Neural progenitor cell (in vitro differentiated cells): ENCODE results near the gene SAP30L. TPM values are rescaled to one million over a fixed set of nuclear protein-coding genes. Genes with fewer than 3 reads are reported as not detected.

ENCODE experiments used
- DNase-seq: peaks from one replicate; pipeline ENCODE4 v3.0.0-alpha.2; 2016; ENCODE audit warnings: low spot score
- H2AFZ ChIP-seq: fragments of 200-600 bp; sonication (generic); replicated peaks from 2 replicates; pipeline ENCODE4 v1.6.1; 2016; ENCODE audit warnings: antibody characterized with exemption
- H3F3A ChIP-seq: fragments of 200-600 bp; sonication (generic); 2 replicates; pipeline ENCODE4 v1.6.1; 2016; ENCODE audit warnings: antibody characterized with exemption, low read depth
- H3K27ac ChIP-seq: fragments of 200-600 bp; sonication (generic); 2 replicates; pipeline ENCODE4 v1.5.1; 2016; ENCODE audit warnings: mild to moderate bottlenecking
- H3K27me3 ChIP-seq: fragments of 200-600 bp; sonication (generic); 2 replicates; pipeline ENCODE4 v1.6.1; 2016; ENCODE audit warnings: mild to moderate bottlenecking, moderate library complexity
- H3K36me3 ChIP-seq: fragments of 200-600 bp; sonication (generic); 2 replicates; pipeline ENCODE4 v1.5.1; 2016
- H3K4me1 ChIP-seq: fragments of 200-600 bp; sonication (generic); 2 replicates; pipeline ENCODE4 v1.6.1; 2016; ENCODE audit warnings: mixed run types
- H3K4me2 ChIP-seq: fragments of 200-600 bp; sonication (generic); 2 replicates; pipeline ENCODE4 v1.6.1; 2016
- H3K4me3 ChIP-seq: fragments of 200-600 bp; sonication (generic); 2 replicates; pipeline ENCODE4 v1.5.1; 2016
- H3K79me2 ChIP-seq: fragments of 200-600 bp; sonication (generic); 2 replicates; pipeline ENCODE4 v1.6.1; 2016; ENCODE audit warnings: low read depth
- H3K9ac ChIP-seq: fragments of 200-600 bp; sonication (generic); 2 replicates; pipeline ENCODE4 v1.6.1; 2016
- H3K9me3 ChIP-seq: fragments of 200-600 bp; sonication (generic); 2 replicates; pipeline ENCODE4 v1.5.1; 2016; ENCODE audit warnings: low read depth
- H4K20me1 ChIP-seq: fragments of 200-600 bp; sonication (generic); 2 replicates; pipeline ENCODE4 v1.6.1; 2016; ENCODE audit warnings: low read depth
- H3K27ac Mint-ChIP-seq: 3 replicates; pipeline ENCODE4 v1.8.0; 2021; ENCODE audit warnings: mixed read lengths
- H3K27me3 Mint-ChIP-seq: 2 replicates; pipeline ENCODE4 v1.8.0; 2022; ENCODE audit warnings: low read depth, mild to moderate bottlenecking, inconsistent platforms, moderate library complexity, mixed read lengths; ENCODE audit not compliant: insufficient read depth
- H3K36me3 Mint-ChIP-seq: 3 replicates; pipeline ENCODE4 v1.8.0; 2021; ENCODE audit warnings: mixed read lengths
- H3K4me1 Mint-ChIP-seq: 3 replicates; pipeline ENCODE4 v1.8.0; 2021; ENCODE audit warnings: mixed read lengths
- H3K4me3 Mint-ChIP-seq: 3 replicates; pipeline ENCODE4 v1.8.0; 2021; ENCODE audit warnings: mild to moderate bottlenecking, moderate library complexity, mixed read lengths
- H3K9me3 Mint-ChIP-seq: 3 replicates; pipeline ENCODE4 v1.8.0; 2020; ENCODE audit warnings: mixed read lengths
- CTCF ChIP-seq: fragments of 200-600 bp; sonication (generic); IDR thresholded peaks from 2 replicates; pipeline ENCODE4 v1.5.1; 2017; ENCODE audit warnings: antibody characterized with exemption, mild to moderate bottlenecking
- EZH2 ChIP-seq: fragments of 200-600 bp; sonication (generic); IDR thresholded peaks from 2 replicates; pipeline ENCODE4 v1.6.1; 2017; ENCODE audit warnings: antibody characterized with exemption, mild to moderate bottlenecking, moderate library complexity
- EZH2phosphoT487 ChIP-seq: fragments of 200-600 bp; sonication (generic); IDR thresholded peaks from 2 replicates; pipeline ENCODE4 v1.6.1; 2017; ENCODE audit warnings: antibody characterized with exemption
- total RNA-seq: library from RNA; depleted of rRNA; stranded (reverse); fragments of >200 nt; gene quantifications from 2 replicates; pipeline ENCODE4 v1.2.3, GENCODE V29; 2015; ENCODE audit warnings: low replicate concordance

SAP30L gene
- total RNA-seq, 1 donor from 2014 or later: 13.2 TPM

GRCh38 chr5:154410008-154410407, 35.8 kb upstream of the SAP30L start:
- Mint-ChIP-seq H3K27ac (no peak overlapping the region), H3K4me3 (no peak overlapping the region), H3K4me1 (peaks cover 4% of the 10 kb centered on the region), H3K9me3 (no peaks in the 10 kb centered on the region), H3K27me3 (peaks cover 2% of the 10 kb centered on the region), H3K36me3 (peaks cover 22% of the 10 kb centered on the region)
- Histone ChIP-seq H3K4me1 (peaks cover under 1% of the 10 kb centered on the region), H3K4me3 (no peak overlapping the region), H3K4me2 (no peak overlapping the region), H3K36me3 (no peaks in the 10 kb centered on the region), H3K9ac (no peak overlapping the region), H4K20me1 (no peaks in the 10 kb centered on the region), H3K79me2 (no peaks in the 10 kb centered on the region), H2AFZ (no peak overlapping the region), H3K27me3 (peaks cover 7% of the 10 kb centered on the region), H3K9me3 (no peaks in the 10 kb centered on the region), H3F3A (peaks cover under 1% of the 10 kb centered on the region), H3K27ac (no peak overlapping the region)
- TF ChIP-seq EZH2phosphoT487: no peak
- DNase-seq: no peak

- no peak overlapping the region for H3K27ac Mint-ChIP-seq
- H3K4me2 ChIP-seq: no peak overlapping the region
- no peaks in the 10 kb centered on the region for H3K9me3 Mint-ChIP-seq
- H4K20me1 ChIP-seq: no peaks in the 10 kb centered on the region
- H3K9ac ChIP-seq: no peak overlapping the region
- no peaks in the 10 kb centered on the region for H3K9me3 ChIP-seq
- peaks cover 23% of the 10 kb centered on the region for H3K36me3 Mint-ChIP-seq
- H3K4me1 Mint-ChIP-seq: no peaks in the 10 kb centered on the region
- no peaks in the 10 kb centered on the region for H3K36me3 ChIP-seq
- H3K4me3 Mint-ChIP-seq: no peak overlapping the region
- no peak overlapping the region for H2AFZ ChIP-seq
- H3K27ac ChIP-seq: no peak overlapping the region
- no peaks in the 10 kb centered on the region for H3K4me1 ChIP-seq
- peaks cover 2% of the 10 kb centered on the region for H3K27me3 Mint-ChIP-seq
- no peak overlapping the region for H3K4me3 ChIP-seq
- no peaks in the 10 kb centered on the region for H3K79me2 ChIP-seq
- H3K27me3 ChIP-seq: peaks cover 2% of the 10 kb centered on the region
- no peaks in the 10 kb centered on the region for H3F3A ChIP-seq
- TF ChIP-seq EZH2phosphoT487 (no peak), CTCF (no peak), EZH2 (no peak)
- no peak for DNase-seq
Observed at GRCh38 chr5:154410786-154411185, 35.0 kb upstream of the SAP30L start.

GRCh38 chr5:154411338-154411737, 34.5 kb upstream of the SAP30L start:
- Histone ChIP-seq H3F3A (no peaks in the 10 kb centered on the region), H3K4me2 (no peak overlapping the region), H3K9ac (no peak overlapping the region), H3K79me2 (no peaks in the 10 kb centered on the region), H3K9me3 (no peaks in the 10 kb centered on the region), H2AFZ (no peak overlapping the region), H3K36me3 (no peaks in the 10 kb centered on the region), H4K20me1 (no peaks in the 10 kb centered on the region), H3K27ac (no peak overlapping the region), H3K27me3 (no peaks in the 10 kb centered on the region), H3K4me1 (no peaks in the 10 kb centered on the region), H3K4me3 (no peak overlapping the region)
- Mint-ChIP-seq H3K27ac (no peak overlapping the region), H3K27me3 (no peaks in the 10 kb centered on the region), H3K36me3 (peaks cover 23% of the 10 kb centered on the region), H3K9me3 (no peaks in the 10 kb centered on the region), H3K4me1 (no peaks in the 10 kb centered on the region), H3K4me3 (no peak overlapping the region)
- no peak for TF ChIP-seq EZH2
- TF ChIP-seq EZH2phosphoT487: no peak
- no peak for TF ChIP-seq CTCF
- DNase-seq: no peak

- no peaks in the 10 kb centered on the region for H3K27me3 ChIP-seq
- Mint-ChIP-seq H3K4me1 (no peaks in the 10 kb centered on the region), H3K9me3 (no peaks in the 10 kb centered on the region), H3K27me3 (no peaks in the 10 kb centered on the region), H3K36me3 (peaks cover 23% of the 10 kb centered on the region), H3K4me3 (no peak overlapping the region), H3K27ac (no peak overlapping the region)
- no peak overlapping the region for H3K27ac ChIP-seq
- H3K4me1 ChIP-seq: no peaks in the 10 kb centered on the region
- no peak for TF ChIP-seq EZH2
- no peak for TF ChIP-seq EZH2phosphoT487
- no peak for TF ChIP-seq CTCF
- no peak for DNase-seq
- no peaks in the 10 kb centered on the region for H3K36me3 ChIP-seq
- H4K20me1 ChIP-seq: no peaks in the 10 kb centered on the region
- no peak overlapping the region for H3K9ac ChIP-seq
- no peak overlapping the region for H2AFZ ChIP-seq
- H3K79me2 ChIP-seq: no peaks in the 10 kb centered on the region
- H3K9me3 ChIP-seq: no peaks in the 10 kb centered on the region
- H3K4me2 ChIP-seq: no peak overlapping the region
- no peak overlapping the region for H3K4me3 ChIP-seq
- no peaks in the 10 kb centered on the region for H3F3A ChIP-seq
Observed at GRCh38 chr5:154412316-154412715, 33.5 kb upstream of the SAP30L start.
